ENCODE results near the gene RBM26. TPM values are rescaled to one million over a fixed set of nuclear protein-coding genes. Genes with fewer than 3 reads are reported as not detected.

RBM26 gene
- total RNA-seq, 4 donors from 2014 or later = 29.1 to 45.2 (median 39.3) TPM

- TF ChIP-seq CTCF (IDR thresholded peaks at IDR 0.05; ENCODE audit: low read depth) = no peak
Observed at GRCh38 chr13:79398915-79399314, 7.1 kb downstream of the RBM26 start.

GRCh38 chr13:79398127-79398526 lies 7.9 kb downstream of the RBM26 start:
- TF ChIP-seq CTCF (IDR thresholded peaks at IDR 0.05; ENCODE audit: low read depth) = no peak

GRCh38 chr13:79395881-79396280 lies 10.2 kb downstream of the RBM26 start:
- no peak for TF ChIP-seq CTCF (IDR thresholded peaks at IDR 0.05; ENCODE audit: low read depth)

- TF ChIP-seq CTCF (IDR thresholded peaks at IDR 0.05; ENCODE audit: low read depth) = no peak
Observed at GRCh38 chr13:79393564-79394249, 12.3 kb downstream of the RBM26 start.

GRCh38 chr13:79392882-79393563 lies 13.0 kb downstream of the RBM26 start:
- TF ChIP-seq CTCF (IDR thresholded peaks at IDR 0.05; ENCODE audit: low read depth) = no peak

- no peak for TF ChIP-seq CTCF (IDR thresholded peaks at IDR 0.05; ENCODE audit: low read depth)
Observed at GRCh38 chr13:79389026-79389425, 17.0 kb downstream of the RBM26 start.

- no peak for TF ChIP-seq CTCF (IDR thresholded peaks at IDR 0.05; ENCODE audit: low read depth)
Observed at GRCh38 chr13:79387853-79388252, 18.2 kb downstream of the RBM26 start.
